ENCODE data around the gene OR14K1.
"Not testable (repeated sequence)": the region's sequence is repeated elsewhere in the genome, so short reads cannot be mapped to it uniquely, and the experiment has no call there.

The OR14K1 gene

DNA sequence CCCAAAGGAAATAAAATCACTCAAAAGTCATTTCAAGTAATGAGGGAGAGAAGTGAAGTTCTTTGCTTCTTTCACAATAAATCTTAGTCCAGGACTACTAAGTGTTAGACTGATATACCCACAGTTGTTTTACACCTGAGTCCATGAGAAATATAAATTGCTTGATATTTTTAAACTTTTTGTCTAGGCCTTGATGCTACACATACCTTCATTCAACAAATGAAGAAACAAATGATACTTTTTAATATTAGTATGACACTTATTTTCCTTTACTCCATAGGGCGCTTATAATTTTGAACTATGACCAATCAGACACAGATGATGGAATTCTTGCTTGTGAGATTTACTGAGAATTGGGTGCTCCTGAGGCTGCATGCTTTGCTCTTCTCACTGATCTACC lies at the start of gene OR14K1:
Gene OR14K1, plus strand, starts transcription at position 301 of the 400 bp plus-strand sequence. Its CDS starts 0 bp downstream, at position 301.
- DNase-seq: no peak

DNA sequence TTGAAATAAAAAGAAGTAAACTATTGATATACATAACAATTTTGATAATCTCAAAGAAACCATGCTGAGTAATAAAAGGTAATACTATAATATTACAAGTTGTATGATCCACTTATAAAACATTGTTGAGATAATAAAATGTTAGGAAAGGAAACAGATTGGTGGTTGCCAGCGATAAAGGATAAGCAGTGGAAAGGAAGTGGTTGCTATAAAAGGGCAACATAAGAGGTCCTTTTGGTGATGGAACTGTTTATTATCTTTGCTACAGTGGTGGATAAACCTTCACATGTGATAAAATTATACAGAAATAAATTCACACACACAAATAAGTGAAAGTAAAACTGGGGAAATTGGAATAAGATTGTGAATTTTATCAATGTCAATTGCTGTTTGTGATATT lies 37.1 kb upstream of the OR14K1 start:
- peak; percentile 50 for DNase-seq

DNA sequence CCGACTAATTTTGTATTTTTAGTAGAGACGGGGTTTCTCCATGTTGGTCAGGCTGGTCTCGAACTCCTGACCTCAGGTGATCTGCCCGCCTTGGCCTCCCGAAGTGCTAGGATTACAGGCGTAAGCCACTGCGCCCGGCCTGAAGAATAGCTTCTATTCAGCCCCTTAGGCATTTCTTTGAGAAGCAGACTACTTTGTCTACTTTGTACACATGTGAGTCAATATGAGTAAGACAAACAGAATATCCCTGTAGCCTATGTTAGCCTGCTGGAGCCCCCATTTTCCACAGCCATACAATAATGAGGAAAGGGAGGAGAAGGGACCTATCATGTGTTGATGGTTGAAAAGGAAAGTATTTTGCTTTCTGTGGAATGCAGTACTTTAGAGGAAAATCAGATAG lies 27.7 kb upstream of the OR14K1 start:
- not testable (repeated sequence) for DNase-seq

DNA sequence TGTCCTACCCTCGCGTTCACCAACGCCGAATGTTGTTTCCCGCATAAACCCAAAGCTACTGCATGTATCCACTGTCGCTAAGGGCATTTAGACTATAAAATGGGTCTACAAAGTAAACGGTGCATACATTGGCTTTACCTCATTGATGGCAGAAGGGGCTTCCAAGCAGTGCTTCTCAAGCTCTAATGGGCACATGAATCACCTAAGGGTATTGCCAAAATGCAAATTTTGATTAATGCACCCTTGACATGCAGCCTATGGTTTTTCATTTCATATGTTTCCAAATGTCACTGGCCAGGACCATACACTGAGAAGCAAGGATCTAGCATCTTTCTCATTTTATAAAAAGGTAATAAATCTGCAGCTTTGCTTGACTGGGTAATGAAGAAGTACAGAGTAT lies 24.7 kb upstream of the OR14K1 start:
- DNase-seq: no peak

DNA sequence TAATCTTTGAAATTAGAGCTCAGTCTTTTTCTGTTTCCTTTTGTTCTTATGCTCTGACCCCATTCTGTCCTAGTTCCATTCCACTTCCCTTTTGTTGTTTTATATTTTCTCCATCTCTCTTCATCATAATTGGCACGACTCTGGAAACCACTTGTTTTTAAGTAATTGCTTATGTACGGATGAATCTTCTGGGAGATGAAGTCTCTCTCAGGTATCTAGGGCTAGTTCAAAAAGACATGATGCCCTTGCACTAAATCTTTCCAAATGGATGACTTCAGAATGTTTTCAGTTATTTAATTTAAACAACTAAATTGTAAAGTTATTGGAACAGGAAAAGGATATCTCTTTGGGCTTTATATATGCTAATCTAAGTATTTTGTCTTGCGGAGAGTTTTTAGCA lies 21.9 kb upstream of the OR14K1 start, which contains the start of gene OR6F1:
Gene OR6F1, minus strand, starts transcription at position 101 of the 400 bp plus-strand sequence. CDS start 3,891 bp downstream, outside the sequence.
- no peak for DNase-seq

DNA sequence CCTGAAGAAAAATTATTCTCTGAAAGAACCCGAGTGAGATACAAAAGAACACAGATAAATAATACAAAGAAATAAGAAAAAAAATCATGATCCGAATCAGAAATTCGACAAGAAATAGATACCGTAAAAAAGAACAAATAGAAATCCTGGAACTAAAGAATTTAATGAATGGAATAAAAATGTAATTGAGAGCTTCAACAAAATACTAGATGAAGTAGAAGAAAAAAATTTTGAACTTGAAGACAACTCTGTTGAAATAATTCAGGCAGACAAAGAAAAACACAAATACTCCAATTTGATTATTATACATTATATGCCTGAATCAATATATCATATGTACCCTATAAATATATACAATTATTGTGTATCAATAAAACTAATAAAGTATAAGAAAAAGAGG lies 17.2 kb upstream of the OR14K1 start:
- DNase-seq: no peak

GRCh38 chr1:247740721-247741120 lies 2.3 kb downstream of the OR14K1 start:
- DNase-seq: no peak

DNA sequence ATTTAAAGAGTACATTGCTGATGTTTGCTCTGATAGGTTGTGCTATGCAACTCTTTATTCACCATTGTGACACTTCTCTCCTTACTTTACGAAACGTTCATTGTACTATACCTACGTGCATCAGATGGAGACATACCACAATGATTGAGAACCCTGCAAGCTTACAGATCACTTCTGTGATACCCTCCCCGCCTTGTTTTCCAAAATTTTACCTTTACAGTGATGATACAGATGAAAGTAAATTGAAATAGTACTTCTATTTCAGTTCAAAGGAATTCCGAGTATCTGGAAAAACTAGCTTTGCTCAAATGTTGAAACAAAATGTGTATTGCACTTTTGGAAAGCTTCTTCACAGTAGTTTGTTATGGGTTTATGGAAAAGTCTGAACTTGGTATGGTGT lies 3.3 kb downstream of the OR14K1 start:
- no peak for DNase-seq

DNA sequence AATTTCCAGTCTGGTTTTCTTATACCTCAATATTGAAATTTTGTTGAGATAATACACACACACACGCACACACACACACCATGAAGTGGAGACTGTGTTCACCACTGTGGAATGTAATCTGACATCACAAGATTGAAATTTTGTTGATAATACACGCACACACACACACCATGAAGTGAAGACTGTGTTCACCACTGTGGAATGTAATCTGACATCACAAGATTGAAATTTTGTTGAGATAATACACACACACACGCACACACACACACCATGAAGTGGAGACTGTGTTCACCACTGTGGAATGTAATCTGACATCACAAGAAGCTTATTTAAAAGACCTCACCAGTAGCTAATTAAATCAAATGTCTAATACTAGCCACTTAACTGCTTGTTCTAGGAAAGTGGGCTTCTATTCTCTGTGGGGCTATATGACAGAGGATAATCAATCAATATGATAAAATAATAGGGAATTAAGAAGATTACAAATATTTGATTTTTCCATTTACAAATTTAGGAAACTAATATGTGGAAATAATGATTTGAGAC lies 3.9 kb downstream of the OR14K1 start:
- DNase-seq: not testable (repeated sequence)

DNA sequence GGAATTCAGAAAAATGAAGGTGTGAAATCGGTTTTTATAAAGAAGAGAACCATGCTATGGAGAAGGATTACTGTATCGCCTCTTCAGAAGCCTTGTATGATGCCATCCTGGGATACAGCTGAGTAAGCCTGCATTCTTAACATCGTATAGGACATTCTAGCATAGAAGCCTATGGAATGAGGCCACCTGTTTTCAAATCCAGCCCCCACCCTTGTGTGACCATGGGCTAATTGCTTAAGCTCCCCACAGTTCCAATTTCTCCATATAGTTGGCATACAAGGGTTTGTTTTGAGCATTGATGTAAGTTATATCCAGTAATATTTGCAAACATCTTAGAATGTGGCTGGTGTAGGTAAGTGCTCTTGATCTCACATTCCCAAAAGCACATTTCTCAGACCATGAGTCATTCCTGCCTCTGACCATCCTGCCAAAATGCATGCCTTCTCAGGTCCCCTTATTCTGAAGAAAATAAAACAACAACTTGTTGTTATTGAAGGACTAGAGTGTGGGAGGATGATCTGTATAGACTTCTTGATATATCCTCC lies 8.0 kb downstream of the OR14K1 start:
- DNase-seq: no peak

- DNase-seq: no peak
Measured at GRCh38 chr1:247747616-247748015, 9.2 kb downstream of the OR14K1 start.

DNA sequence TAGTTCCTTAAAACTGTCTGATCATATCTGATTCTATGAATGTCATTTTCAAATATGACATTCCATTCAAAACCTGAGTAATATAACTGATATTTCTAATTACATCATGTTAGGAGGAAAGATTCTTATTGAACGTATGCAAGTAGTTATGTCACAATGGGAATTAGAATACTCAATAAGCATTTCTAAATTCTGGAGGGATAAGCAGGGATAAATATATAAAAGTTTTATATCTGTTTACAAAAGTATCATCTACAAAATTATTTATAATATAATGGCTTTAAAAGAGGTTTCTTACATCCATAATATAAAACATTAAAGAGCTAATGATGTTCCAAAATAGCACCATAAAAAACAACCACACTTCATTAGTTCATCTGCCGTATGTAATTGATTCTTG lies 9.6 kb downstream of the OR14K1 start, which contains the start of gene OR14A2:
Gene OR14A2, minus strand, starts transcription at position 101 of the 400 bp plus-strand sequence.
- no peak for DNase-seq

DNA sequence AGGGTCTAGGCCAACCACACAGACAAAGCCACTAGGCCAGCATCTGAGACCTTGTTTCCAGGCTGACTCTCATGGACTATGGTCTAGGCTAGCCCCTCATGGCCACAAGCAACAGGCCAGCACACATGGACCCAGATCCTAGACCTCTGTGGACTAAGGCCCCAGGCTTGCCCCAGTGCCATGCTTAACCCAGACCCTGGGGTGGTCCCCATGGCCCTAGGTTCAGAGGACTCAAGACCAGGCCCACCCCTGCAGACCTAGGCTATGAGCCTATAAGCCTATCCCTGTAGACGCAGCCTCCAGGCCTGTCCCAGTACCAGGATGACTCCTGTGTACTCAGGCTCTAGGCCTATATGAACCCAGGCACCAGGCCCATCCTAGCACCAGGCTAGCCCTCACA lies 11.5 kb downstream of the OR14K1 start:
- no peak for DNase-seq

- DNase-seq: not testable (repeated sequence)
Measured at GRCh38 chr1:247754311-247754710, 15.9 kb downstream of the OR14K1 start.

- no peak for DNase-seq
Measured at GRCh38 chr1:247760456-247760855, 22.0 kb downstream of the OR14K1 start, which contains the start of gene OR1C1. TSS of gene OR1C1 (minus strand) at chr1:247760556. CDS start at chr1:247758406, 2,150 bp downstream.

DNA sequence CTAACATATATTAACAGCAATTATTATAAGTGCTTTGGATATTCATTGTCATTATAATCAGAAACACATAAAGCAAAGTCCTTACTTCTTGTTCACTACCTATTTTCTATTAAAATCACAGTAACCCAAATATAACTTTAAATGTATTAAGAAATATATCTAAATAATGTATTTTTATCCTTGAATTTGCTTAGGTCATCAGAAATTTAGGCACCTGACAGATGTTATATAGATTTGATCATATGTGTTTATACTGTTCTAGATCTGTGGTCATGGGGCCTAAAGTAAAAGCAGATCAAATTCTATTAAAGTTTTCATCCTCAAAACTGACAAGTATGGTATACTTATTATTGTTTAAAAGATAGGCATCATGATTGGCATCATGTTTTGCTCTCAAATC lies 31.2 kb downstream of the OR14K1 start:
- no peak for DNase-seq

Measured in hematopoietic multipotent progenitor cell treated with erythropoietin and hydrocortisone succinate and interleukin-3 and kit ligand, for 4 days (in vitro differentiated cells).